Osteocyte (in vitro differentiated cells): Measurements from ENCODE around the gene NRG3. TPM values are rescaled to one million over a fixed set of nuclear protein-coding genes. Genes with fewer than 3 reads are reported as not detected.

Source experiments
- DNase-seq: peaks from one replicate; pipeline ENCODE4 v3.0.0; 2021; ENCODE audit warnings: mixed read lengths; ENCODE audit not compliant: unreplicated experiment; ENCODE audit errors: extremely low spot score
- H3K27ac Mint-ChIP-seq: one replicate; pipeline ENCODE4 v1.8.0; 2021; ENCODE audit warnings: mild to moderate bottlenecking, mixed read lengths; ENCODE audit not compliant: unreplicated experiment
- H3K27me3 Mint-ChIP-seq: one replicate; pipeline ENCODE4 v1.8.0; 2021; ENCODE audit warnings: mixed read lengths; ENCODE audit not compliant: unreplicated experiment
- H3K36me3 Mint-ChIP-seq: one replicate; pipeline ENCODE4 v1.8.0; 2021; ENCODE audit warnings: mixed read lengths; ENCODE audit not compliant: unreplicated experiment
- H3K4me1 Mint-ChIP-seq: one replicate; pipeline ENCODE4 v1.8.0; 2021; ENCODE audit warnings: mixed read lengths; ENCODE audit not compliant: unreplicated experiment
- H3K4me3 Mint-ChIP-seq: one replicate; pipeline ENCODE4 v1.8.0; 2021; ENCODE audit warnings: mild to moderate bottlenecking, moderate library complexity, mixed read lengths; ENCODE audit not compliant: unreplicated experiment
- H3K9me3 Mint-ChIP-seq: one replicate; pipeline ENCODE4 v1.8.0; 2021; ENCODE audit warnings: mixed read lengths; ENCODE audit not compliant: unreplicated experiment
- total RNA-seq: library from RNA; stranded (reverse); gene quantifications from 2 replicates; pipeline ENCODE4 v1.2.1, GENCODE V29; 2021
- TF ChIP-seq, protein P1 (sequence below): fragments of 200-600 bp; sonication (generic); IDR thresholded peaks from 2 replicates; pipeline ENCODE4 v1.5.0; 2021; ENCODE audit warnings: antibody characterized with exemption, mild to moderate bottlenecking, moderate library complexity

Gene NRG3
- total RNA-seq, 1 donor from 2014 or later = not detected

GRCh38 chr10:81865581-81865980 is 9.4 kb upstream of the NRG3 start:
- TF ChIP-seq, protein P1, sequence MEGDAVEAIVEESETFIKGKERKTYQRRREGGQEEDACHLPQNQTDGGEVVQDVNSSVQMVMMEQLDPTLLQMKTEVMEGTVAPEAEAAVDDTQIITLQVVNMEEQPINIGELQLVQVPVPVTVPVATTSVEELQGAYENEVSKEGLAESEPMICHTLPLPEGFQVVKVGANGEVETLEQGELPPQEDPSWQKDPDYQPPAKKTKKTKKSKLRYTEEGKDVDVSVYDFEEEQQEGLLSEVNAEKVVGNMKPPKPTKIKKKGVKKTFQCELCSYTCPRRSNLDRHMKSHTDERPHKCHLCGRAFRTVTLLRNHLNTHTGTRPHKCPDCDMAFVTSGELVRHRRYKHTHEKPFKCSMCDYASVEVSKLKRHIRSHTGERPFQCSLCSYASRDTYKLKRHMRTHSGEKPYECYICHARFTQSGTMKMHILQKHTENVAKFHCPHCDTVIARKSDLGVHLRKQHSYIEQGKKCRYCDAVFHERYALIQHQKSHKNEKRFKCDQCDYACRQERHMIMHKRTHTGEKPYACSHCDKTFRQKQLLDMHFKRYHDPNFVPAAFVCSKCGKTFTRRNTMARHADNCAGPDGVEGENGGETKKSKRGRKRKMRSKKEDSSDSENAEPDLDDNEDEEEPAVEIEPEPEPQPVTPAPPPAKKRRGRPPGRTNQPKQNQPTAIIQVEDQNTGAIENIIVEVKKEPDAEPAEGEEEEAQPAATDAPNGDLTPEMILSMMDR = no peak
- Mint-ChIP-seq H3K36me3 (no peaks in the 10 kb centered on the region), H3K27ac (no peak overlapping the region), H3K27me3 (no peaks in the 10 kb centered on the region), H3K4me3 (no peak overlapping the region), H3K9me3 (peaks cover 12% of the 10 kb centered on the region), H3K4me1 (no peaks in the 10 kb centered on the region)
- DNase-seq = no peak

GRCh38 chr10:81866753-81867152 is 8.2 kb upstream of the NRG3 start:
- Mint-ChIP-seq H3K27me3 (peaks cover 5% of the 10 kb centered on the region), H3K9me3 (peaks cover 2% of the 10 kb centered on the region), H3K36me3 (no peaks in the 10 kb centered on the region), H3K4me3 (no peak overlapping the region), H3K27ac (no peak overlapping the region), H3K4me1 (no peaks in the 10 kb centered on the region)
- no peak for DNase-seq
- TF ChIP-seq, protein P1 = no peak

- TF ChIP-seq, protein P1 = no peak
- H3K9me3 Mint-ChIP-seq = no peaks in the 10 kb centered on the region
- no peak overlapping the region for H3K4me3 Mint-ChIP-seq
- no peak for DNase-seq
- peaks cover 20% of the 10 kb centered on the region for H3K27me3 Mint-ChIP-seq
- H3K36me3 Mint-ChIP-seq = no peaks in the 10 kb centered on the region
- H3K4me1 Mint-ChIP-seq = no peaks in the 10 kb centered on the region
- no peak overlapping the region for H3K27ac Mint-ChIP-seq
These were observed 4.5 kb upstream of the NRG3 start for GRCh38 chr10:81870472-81870871.

DNA sequence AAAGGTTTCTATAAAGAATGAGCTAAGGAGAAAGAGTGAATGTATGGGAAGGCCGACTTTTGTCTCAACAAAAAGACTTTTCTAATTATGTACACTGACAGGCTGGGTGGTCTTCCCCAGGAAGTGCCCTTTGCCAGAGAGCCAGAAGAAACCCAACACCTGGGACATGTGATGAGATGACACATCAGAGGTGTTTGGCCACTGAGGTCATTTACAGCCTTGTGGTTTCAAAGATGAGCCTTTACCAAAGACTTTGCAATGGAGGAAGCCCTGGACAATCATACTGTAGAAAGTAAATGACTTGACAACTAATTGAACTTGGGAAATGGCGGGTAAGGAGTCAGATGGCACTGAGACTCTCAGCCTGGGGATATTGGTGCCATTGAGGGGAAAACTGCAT is 3.4 kb upstream of the NRG3 start:
- Mint-ChIP-seq H3K9me3 (no peaks in the 10 kb centered on the region), H3K27me3 (peaks cover 29% of the 10 kb centered on the region), H3K36me3 (no peaks in the 10 kb centered on the region), H3K4me1 (peaks cover 3% of the 10 kb centered on the region), H3K27ac (no peak overlapping the region), H3K4me3 (no peak overlapping the region)
- TF ChIP-seq, protein P1 = no peak
- DNase-seq = no peak

DNA sequence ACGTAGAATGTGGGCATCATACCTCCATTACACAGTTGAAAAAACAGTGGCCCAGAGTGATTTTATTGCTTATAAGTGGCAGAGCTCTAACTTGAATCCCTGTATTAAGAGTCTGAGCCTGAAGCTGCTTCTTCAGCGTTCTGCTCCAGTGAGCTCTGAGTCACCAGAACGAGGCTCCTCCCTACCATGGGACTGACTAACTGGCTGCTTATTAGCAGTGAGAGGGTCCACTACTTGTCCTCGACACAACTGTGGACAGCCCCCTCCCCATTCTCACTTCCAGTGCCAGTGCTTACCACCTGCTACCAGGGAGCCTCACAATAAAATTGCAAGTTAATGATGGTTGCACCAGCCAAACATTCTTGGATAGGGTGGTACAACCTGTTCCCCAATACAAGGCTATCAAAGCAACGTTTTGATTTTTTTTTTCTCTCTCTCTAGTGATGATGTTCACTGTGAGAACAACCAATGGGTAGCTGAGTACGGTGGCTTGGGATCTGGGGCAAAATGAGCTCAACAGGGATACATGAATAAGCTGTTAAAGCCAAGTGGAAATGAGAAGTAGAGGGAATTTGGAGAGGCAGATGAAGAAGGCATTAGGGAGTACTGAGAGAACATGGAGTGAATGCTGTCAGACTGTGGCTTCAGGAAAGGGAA is 2.7 kb upstream of the NRG3 start:
- Mint-ChIP-seq H3K27me3 (peaks cover 37% of the 10 kb centered on the region), H3K9me3 (no peaks in the 10 kb centered on the region), H3K4me3 (no peak overlapping the region), H3K36me3 (no peaks in the 10 kb centered on the region), H3K27ac (no peak overlapping the region), H3K4me1 (peaks cover 3% of the 10 kb centered on the region)
- no peak for DNase-seq
- TF ChIP-seq, protein P1 = no peak
